IPS-18a (cell line): ENCODE measurements around the gene SLC25A17.
A peak's percentile ranks its signal among the peaks of the same experiment; 100 is the strongest.
"Not testable (repeated sequence)": the region's sequence is repeated elsewhere in the genome, so short reads cannot be mapped to it uniquely, and the experiment has no call there.

ENCODE experiments used
- H3K27ac ChIP-seq: one replicate; pipeline ENCODE4 v1.5.1; 2013; ENCODE audit warnings: low read length
- H3K27me3 ChIP-seq: one replicate; pipeline ENCODE4 v1.6.1; 2013; ENCODE audit warnings: mild to moderate bottlenecking, low read length; ENCODE audit not compliant: control insufficient read depth, insufficient read depth
- H3K36me3 ChIP-seq: one replicate; pipeline ENCODE4 v1.6.1; 2013; ENCODE audit warnings: low read depth, low read length; ENCODE audit not compliant: control insufficient read depth
- H3K4me1 ChIP-seq: one replicate; pipeline ENCODE4 v1.6.1; 2013; ENCODE audit warnings: low read depth, low read length; ENCODE audit not compliant: control insufficient read depth
- H3K4me3 ChIP-seq: one replicate; pipeline ENCODE4 v1.5.1; 2013; ENCODE audit warnings: low read length
- H3K9ac ChIP-seq: one replicate; pipeline ENCODE4 v1.6.1; 2013; ENCODE audit warnings: mild to moderate bottlenecking, low read length, moderate library complexity
- H3K9me3 ChIP-seq: one replicate; pipeline ENCODE4 v1.6.1; 2013; ENCODE audit warnings: low read depth, low read length; ENCODE audit not compliant: control insufficient read depth

Gene SLC25A17, protein sequence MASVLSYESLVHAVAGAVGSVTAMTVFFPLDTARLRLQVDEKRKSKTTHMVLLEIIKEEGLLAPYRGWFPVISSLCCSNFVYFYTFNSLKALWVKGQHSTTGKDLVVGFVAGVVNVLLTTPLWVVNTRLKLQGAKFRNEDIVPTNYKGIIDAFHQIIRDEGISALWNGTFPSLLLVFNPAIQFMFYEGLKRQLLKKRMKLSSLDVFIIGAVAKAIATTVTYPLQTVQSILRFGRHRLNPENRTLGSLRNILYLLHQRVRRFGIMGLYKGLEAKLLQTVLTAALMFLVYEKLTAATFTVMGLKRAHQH

DNA sequence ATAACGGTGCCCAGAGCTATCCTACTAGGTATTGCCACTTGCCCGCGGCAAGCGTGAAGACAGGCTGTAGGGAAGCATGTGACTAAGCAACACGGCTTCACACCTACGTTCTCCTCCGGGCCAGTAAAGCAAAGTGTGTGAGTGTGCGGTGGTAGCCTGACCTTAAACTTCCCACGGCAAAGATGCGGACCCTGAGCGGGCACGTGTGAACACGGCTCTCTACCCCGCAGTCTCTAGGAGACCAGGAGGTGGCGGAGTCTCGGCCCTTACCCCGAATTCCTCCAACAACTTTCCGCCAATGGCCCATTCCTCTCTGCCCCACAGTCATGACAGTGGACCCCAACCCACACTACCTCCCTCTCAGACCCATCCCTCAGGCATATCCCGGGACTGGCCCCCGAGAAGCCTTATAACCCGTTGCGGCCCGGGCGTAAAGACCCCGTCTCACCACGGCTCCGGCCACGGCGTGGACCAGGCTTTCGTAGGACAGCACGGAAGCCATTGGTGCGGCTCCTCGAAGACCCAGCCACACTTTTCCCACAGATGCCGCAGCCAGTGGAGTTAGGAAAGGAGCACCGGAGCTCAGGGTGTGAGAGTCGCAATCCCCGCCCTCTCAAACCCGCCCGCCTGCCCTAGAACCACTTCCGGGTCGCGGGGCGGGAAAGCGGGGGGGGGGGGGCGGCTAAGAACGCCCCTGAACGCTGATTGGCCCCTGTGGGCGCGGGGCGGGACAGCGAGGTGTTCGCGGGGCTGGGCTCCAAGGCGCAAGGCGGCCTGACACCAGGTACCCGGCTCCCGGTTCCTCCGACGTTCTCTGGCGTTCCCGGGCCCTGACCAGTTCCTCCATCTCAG, at the start of gene SLC25A17:
Gene SLC25A17 (minus strand): TSS at position 600 of the 852 bp plus-strand sequence. CDS start 98 bp downstream, at position 502.
- peak within 1 kb of the TSS; percentile 100 for H3K4me3 ChIP-seq
- H3K27ac ChIP-seq = peak within 1 kb of the TSS; percentile 59
- H3K9me3 ChIP-seq = no peaks in the 10 kb centered on the region

DNA sequence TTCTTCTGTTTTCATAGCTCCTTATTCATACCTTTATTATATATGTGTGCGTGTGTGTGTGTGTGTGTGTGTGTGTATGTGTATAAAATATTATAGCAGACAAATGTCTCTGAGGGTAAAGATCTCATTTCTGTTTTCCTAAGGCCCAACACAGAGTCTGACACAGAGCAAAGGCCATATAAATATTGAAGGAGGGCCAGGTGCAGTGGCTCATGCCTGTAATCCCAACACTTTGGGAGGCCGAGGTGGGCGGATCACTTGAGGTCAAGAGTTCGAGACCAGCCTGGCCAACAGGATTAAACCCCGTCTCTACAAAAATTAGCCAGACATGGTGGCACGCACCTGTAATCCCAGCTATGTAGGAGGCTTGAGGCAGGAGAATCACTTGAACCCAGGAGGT, 49.2 kb upstream of the SLC25A17 start:
- H3K9me3 ChIP-seq, H3K4me3 ChIP-seq, H3K36me3 ChIP-seq, H3K4me1 ChIP-seq, H3K27me3 ChIP-seq, H3K27ac ChIP-seq, H3K9ac ChIP-seq: not testable (repeated sequence)

More for the DNA sequence above, at the start of gene SLC25A17:
- Histone ChIP-seq H3K9ac (peak within 1 kb of the TSS; percentile 86), H3K36me3 (peaks cover 16% of the 10 kb centered on the region), H3K27me3 (no peaks in the 10 kb centered on the region), H3K4me1 (peaks cover 8% of the 10 kb centered on the region)

DNA sequence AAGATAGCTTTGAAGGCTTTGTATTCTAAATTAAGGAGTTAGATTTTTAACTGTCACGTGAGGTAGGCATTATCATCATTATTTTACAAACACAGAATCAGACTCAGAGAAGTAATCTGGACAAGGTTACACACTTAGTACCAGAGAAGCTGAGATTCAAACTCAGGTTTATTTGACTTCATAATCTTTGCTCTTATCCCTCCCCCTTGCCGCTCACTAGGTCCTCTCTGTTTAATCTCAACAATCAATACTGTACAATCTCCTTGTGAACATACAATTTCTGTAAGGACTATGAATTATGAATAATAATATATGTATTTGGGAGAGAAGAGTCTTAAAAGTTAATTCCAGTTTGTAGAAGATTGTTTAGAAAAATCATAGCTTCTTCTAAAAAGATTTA, 48.0 kb upstream of the SLC25A17 start:
- H3K4me1 ChIP-seq = no peaks in the 10 kb centered on the region
- H3K4me3 ChIP-seq = no peak overlapping the region
- H3K36me3 ChIP-seq = peaks cover 3% of the 10 kb centered on the region
- H3K27ac ChIP-seq = no peak overlapping the region
- no peak overlapping the region for H3K9ac ChIP-seq
- no peaks in the 10 kb centered on the region for H3K27me3 ChIP-seq
- no peaks in the 10 kb centered on the region for H3K9me3 ChIP-seq

DNA sequence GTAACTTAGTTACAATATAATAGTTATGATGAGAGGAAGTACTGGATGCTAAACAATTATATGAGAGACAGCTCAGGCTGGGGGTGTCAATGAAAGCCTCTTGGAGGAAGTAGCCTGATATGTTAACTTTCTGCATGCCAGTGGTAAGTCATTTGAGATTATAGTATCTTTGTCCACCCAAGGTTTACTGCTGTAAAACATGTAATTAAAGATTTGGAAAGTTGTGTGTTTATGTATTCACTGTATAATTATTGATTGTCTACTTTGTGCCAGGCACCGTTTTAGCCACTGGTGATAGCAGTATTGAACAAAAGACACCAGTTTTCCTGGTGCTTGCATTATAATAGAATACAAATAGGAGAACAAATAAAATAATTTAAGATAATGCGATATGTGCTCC, 43.4 kb upstream of the SLC25A17 start:
- H3K4me3 ChIP-seq = no peak overlapping the region
- peaks cover 7% of the 10 kb centered on the region for H3K4me1 ChIP-seq
- no peak overlapping the region for H3K9ac ChIP-seq
- H3K27me3 ChIP-seq = no peaks in the 10 kb centered on the region
- H3K36me3 ChIP-seq = peaks cover 18% of the 10 kb centered on the region
- H3K9me3 ChIP-seq = no peaks in the 10 kb centered on the region
- no peak overlapping the region for H3K27ac ChIP-seq

DNA sequence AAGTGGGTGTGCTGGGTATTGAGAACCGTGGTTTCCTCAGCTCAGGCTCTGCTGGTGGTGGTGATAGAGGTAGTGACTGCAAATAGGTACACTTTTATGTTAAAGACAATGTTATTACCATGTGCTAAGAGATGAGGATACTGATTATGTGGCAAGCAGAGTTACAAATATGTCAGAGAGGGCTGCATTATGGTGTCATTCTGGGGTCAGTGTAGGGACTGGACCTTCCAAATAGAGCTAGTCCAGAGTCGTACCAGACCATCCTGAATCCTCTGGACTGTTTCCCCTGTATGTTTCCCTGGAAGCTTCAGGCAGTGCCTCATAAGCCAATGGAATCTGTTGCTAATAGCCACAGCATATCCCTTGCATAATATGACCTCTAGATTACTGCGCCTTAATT, 42.9 kb upstream of the SLC25A17 start, which contains the start of gene DNAJB7:
Gene DNAJB7 (minus strand): TSS at position 101 of the 400 bp plus-strand sequence. CDS start 119 bp downstream, outside the sequence.
- H3K27me3 ChIP-seq = no peaks in the 10 kb centered on the region
- H3K27ac ChIP-seq = no peak within 1 kb of the TSS
- no peak within 1 kb of the TSS for H3K4me3 ChIP-seq
- H3K4me1 ChIP-seq = peaks cover 8% of the 10 kb centered on the region
- H3K9me3 ChIP-seq = no peaks in the 10 kb centered on the region
- H3K9ac ChIP-seq = no peak within 1 kb of the TSS
- H3K36me3 ChIP-seq = peaks cover 18% of the 10 kb centered on the region

DNA sequence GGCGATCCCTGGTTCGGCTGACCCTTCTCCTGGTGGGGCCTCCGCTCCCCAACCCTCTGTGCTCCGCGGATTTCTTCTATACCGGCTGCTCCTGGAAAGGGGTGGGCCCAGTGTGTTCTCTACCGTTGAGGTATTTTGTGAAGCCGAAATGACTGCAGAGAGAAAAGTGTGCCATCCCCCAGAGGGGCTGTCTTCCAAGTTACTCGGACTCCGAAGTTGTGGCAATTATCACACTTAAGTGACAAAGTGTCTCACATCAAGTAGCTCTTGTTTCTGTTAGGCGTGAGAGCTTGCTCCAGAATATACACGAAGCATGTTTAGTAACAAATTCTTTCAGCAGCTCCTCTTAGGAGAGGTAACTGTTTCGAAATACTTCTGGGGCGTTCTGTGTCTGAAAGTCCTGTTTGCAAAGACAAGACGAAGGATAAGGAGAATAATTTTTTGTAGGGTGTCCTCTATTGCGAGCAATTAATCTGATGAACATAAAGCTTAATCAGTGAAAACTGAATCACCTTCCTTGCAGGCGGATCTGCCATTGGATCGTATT, 38.2 kb upstream of the SLC25A17 start:
- H3K9ac ChIP-seq = peak overlapping the region; percentile 99
- H3K27ac ChIP-seq = peak overlapping the region; percentile 90
- no peaks in the 10 kb centered on the region for H3K27me3 ChIP-seq
- H3K9me3 ChIP-seq = no peaks in the 10 kb centered on the region
- H3K36me3 ChIP-seq = peaks cover 18% of the 10 kb centered on the region
- peak overlapping the region; percentile 94 for H3K4me3 ChIP-seq
- H3K4me1 ChIP-seq = peaks cover 17% of the 10 kb centered on the region

DNA sequence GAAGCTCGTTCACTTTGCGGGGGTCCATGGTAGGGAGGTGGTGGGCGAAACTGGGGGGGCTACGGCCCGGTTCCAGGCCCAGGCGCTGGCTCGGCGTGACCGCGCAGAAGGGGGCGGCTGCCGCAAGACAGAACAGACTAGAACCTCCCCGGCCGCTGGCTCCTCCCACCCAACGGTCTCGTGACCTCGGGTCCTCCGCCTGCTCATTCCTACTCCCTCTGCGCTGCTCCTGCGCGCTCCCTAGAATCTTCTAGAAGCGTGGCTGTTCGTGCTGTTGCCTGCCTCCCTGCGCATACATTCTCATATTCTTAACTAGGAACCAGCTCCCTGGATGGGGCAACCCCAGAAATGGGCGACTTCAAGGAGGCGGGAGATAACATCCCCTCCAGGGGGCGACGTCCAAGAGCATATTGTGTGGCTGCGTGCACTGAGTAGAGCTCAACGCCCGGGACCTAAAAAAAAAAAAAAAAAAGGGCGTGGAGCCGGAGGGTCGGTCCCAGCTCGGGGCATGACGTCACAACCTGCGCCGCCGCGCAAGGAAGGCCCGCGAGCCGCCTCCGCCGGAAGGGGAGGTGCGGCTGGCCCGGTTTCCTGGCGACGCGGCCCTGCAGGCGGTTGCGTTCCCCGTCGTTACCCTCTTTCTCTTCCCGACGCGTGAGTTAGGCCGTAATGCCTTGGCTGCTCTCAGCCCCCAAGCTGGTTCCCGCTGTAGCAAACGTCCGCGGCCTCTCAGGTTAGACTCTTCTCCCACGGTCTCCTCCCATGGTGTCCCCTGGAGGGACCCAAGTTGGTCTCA, 37.6 kb upstream of the SLC25A17 start, which contains the start of the genes ST13 and XPNPEP3:
Gene ST13 (minus strand): TSS at position 127 of the 796 bp plus-strand sequence. CDS start 99 bp downstream, at position 28.
Gene XPNPEP3 (plus strand): TSS at position 636 of the 796 bp plus-strand sequence. CDS start 34 bp downstream, at position 670.
- Histone ChIP-seq H3K27me3 (no peaks in the 10 kb centered on the region), H3K36me3 (peaks cover 15% of the 10 kb centered on the region), H3K4me1 (peaks cover 17% of the 10 kb centered on the region), H3K4me3 (peak within 1 kb of the TSS; percentile 94), H3K9ac (peak within 1 kb of the TSS; percentile 99), H3K9me3 (no peaks in the 10 kb centered on the region), H3K27ac (peak within 1 kb of the TSS; percentile 99)

DNA sequence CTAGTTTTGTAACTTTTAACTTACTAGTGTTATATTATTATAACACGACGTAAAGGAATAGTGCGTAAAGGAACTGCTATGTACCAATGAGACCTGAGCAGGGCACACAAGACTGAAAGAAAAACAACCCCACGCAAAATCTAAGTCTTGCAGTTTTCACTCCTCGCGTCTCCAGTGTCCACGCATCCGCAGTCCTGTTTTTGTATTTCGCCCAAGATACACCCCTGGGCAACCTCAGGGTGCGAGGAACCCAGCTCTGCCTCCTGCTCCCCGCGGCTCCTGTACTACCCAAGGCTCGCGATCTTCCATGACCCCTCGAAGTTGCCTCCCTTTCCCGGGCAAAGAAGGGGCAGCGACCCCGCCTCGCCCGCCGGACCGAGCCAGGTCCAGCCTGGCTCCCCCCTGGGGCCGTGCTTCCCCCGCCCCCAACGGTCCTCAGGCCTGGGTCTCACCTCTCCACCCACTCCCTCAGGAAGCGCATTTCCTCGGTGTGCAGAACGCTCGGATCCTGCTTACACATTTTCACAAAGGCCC, 36.9 kb upstream of the SLC25A17 start:
- Histone ChIP-seq H3K27ac (peak overlapping the region; percentile 99), H3K4me3 (peak overlapping the region; percentile 94), H3K9me3 (no peaks in the 10 kb centered on the region), H3K4me1 (peaks cover 17% of the 10 kb centered on the region), H3K36me3 (peaks cover 9% of the 10 kb centered on the region), H3K9ac (peak overlapping the region; percentile 99), H3K27me3 (no peaks in the 10 kb centered on the region)

DNA sequence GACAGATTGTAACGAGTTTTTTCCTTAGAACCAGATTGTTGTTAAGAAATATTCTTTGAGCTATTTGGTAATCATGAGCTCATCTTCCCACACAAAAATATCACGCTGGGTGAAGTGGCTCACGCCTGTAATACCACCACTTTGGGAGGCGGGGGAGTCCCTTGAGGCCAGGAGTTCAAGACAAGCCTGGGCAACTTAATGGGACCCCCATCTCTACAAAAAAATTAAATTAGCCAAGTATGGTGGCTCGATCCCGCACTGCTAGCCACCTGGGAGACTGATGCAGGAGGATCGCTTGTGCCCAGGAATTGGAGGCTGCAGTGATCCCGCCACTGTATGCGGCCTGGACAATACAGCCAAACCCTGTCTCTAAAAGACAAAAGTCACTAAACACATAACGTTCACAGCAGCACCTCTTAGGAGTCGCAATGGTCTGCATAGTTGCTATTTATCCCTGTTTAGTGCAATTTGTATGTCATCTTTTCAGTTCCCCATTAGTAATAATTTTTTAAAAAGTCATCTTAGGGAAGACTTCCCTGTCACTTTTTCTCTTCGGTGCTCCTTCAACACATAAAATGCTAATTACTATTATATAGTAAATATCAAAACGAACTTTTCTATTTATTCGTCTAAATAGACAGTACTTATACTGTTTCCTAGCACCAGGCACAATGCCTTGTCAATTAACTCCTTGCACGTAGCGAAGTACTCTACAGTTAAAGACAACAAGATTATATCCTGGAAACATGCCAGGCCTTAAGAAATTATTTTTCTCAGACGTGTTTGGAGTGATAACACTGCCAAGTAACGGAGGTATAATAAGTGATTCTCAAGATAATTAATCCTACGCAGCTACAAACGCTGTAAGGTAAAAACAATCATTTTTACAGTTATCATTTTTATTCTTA, 36.2 kb upstream of the SLC25A17 start:
- no peaks in the 10 kb centered on the region for H3K27me3 ChIP-seq
- H3K4me3 ChIP-seq = peak overlapping the region; percentile 94
- peaks cover 17% of the 10 kb centered on the region for H3K4me1 ChIP-seq
- peaks cover 9% of the 10 kb centered on the region for H3K36me3 ChIP-seq
- H3K27ac ChIP-seq = peak overlapping the region; percentile 99
- no peaks in the 10 kb centered on the region for H3K9me3 ChIP-seq
- peak overlapping the region; percentile 99 for H3K9ac ChIP-seq

DNA sequence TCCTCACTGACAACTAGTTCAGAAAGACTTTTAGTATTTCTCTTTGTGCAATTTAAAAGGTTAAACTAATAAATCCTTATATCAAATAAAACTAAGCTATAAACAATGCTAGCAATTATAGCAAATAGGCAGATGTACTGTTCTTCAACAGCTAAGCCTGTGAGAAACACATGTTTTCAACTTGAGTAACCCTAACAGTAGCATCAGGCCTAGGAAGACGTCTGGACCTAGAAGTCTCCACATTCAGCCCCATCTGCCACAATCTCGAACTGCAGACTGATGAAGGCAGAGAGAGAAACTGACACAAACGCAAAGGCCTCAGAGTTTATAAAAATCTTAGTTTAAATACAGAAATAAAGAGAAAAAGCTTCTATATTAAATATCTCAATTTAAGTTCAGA, 34.8 kb upstream of the SLC25A17 start:
- H3K9ac ChIP-seq = no peak overlapping the region
- peaks cover 22% of the 10 kb centered on the region for H3K36me3 ChIP-seq
- H3K27me3 ChIP-seq = no peaks in the 10 kb centered on the region
- no peak overlapping the region for H3K27ac ChIP-seq
- H3K4me3 ChIP-seq = no peak overlapping the region
- H3K4me1 ChIP-seq = peaks cover 17% of the 10 kb centered on the region
- no peaks in the 10 kb centered on the region for H3K9me3 ChIP-seq
